DND-41 (cell line): ENCODE measurements around the gene KCNJ6.

Experiments used
- ATAC-seq: fragments of 200-7000 bp; cut with Tn5 transposase; 3 replicates; pipeline ENCODE4 v1.9.1; 2021; ENCODE audit warnings: low read depth; ENCODE audit not compliant: insufficient read depth
- DNase-seq: peaks from one replicate; pipeline ENCODE4 v3.0.0-alpha.2; 2020
- H2AFZ ChIP-seq: 2 replicates; pipeline ENCODE4 v1.6.0; 2012; ENCODE audit warnings: low read depth, low read length
- H3K27ac ChIP-seq: 2 replicates; pipeline ENCODE4 v1.5.1; 2012; ENCODE audit warnings: low read length, inconsistent platforms
- H3K27me3 ChIP-seq: fragments of 200-600 bp; sonication (generic); 2 replicates; pipeline ENCODE4 v1.6.0; 2012; ENCODE audit warnings: low read length, mild to moderate bottlenecking, inconsistent platforms; ENCODE audit not compliant: insufficient read depth, poor library complexity
- H3K36me3 ChIP-seq: 2 replicates; pipeline ENCODE4 v1.5.1; 2012; ENCODE audit warnings: low read length, inconsistent platforms; ENCODE audit not compliant: insufficient read depth
- H3K4me1 ChIP-seq: 2 replicates; pipeline ENCODE4 v1.5.1; 2012; ENCODE audit warnings: mild to moderate bottlenecking, low read length; ENCODE audit not compliant: insufficient read depth
- H3K4me2 ChIP-seq: 2 replicates; pipeline ENCODE4 v1.6.0; 2012; ENCODE audit warnings: mild to moderate bottlenecking, moderate library complexity, low read length, inconsistent platforms; ENCODE audit not compliant: insufficient read depth
- H3K4me3 ChIP-seq, 2 experiments: fragments of 200-600 bp in 1 of 2; shearing (Covaris generic) in 1 of 2; 2 replicates each; pipeline ENCODE4 v1.5.1; 2012 to 2016; ENCODE audit warnings: inconsistent platforms in 2 of 2, low read length in 2 of 2, mild to moderate bottlenecking in 2 of 2, low read depth in 1 of 2, moderate library complexity in 1 of 2
- H3K79me2 ChIP-seq: 2 replicates; pipeline ENCODE4 v1.6.0; 2012; ENCODE audit warnings: low read length, inconsistent platforms; ENCODE audit not compliant: insufficient read depth
- H3K9ac ChIP-seq: 2 replicates; pipeline ENCODE4 v1.6.0; 2012; ENCODE audit warnings: low read depth, mild to moderate bottlenecking, inconsistent platforms, low read length, moderate library complexity
- H3K9me3 ChIP-seq: 2 replicates; pipeline ENCODE4 v1.5.1; 2012; ENCODE audit warnings: low read length, moderate library complexity, mild to moderate bottlenecking, inconsistent platforms; ENCODE audit not compliant: insufficient read depth, severe bottlenecking
- H4K20me1 ChIP-seq: 2 replicates; pipeline ENCODE4 v1.6.0; 2012; ENCODE audit warnings: low read length; ENCODE audit not compliant: insufficient read depth
- EZH2 ChIP-seq: IDR thresholded peaks from 3 replicates; pipeline ENCODE4 v1.6.1; 2012; ENCODE audit warnings: borderline replicate concordance, low read depth, mild to moderate bottlenecking, moderate library complexity, low read length, inconsistent platforms; ENCODE audit not compliant: severe bottlenecking
- TF ChIP-seq, protein P1 (sequence below): IDR thresholded peaks from 2 replicates; pipeline ENCODE4 v1.5.1; 2012; ENCODE audit warnings: borderline replicate concordance, low read length, moderate library complexity, mild to moderate bottlenecking; ENCODE audit not compliant: poor library complexity, severe bottlenecking; ENCODE audit errors: extremely low read depth

KCNJ6 gene

GRCh38 chr21:37833301-37833700 lies 83.0 kb downstream of the KCNJ6 start:
- no peaks in the 10 kb centered on the region for H4K20me1 ChIP-seq
- H3K4me2 ChIP-seq = no peak overlapping the region
- peaks cover 12% of the 10 kb centered on the region for H3K27me3 ChIP-seq
- H3K9me3 ChIP-seq = no peaks in the 10 kb centered on the region
- ATAC-seq (no peak), DNase-seq (no peak)
- no peaks in the 10 kb centered on the region for H3K79me2 ChIP-seq
- H3K36me3 ChIP-seq = no peaks in the 10 kb centered on the region
- no peak overlapping the region for H2AFZ ChIP-seq
- no peaks in the 10 kb centered on the region for H3K4me1 ChIP-seq
- no peak for TF ChIP-seq EZH2
- TF ChIP-seq, protein P1, sequence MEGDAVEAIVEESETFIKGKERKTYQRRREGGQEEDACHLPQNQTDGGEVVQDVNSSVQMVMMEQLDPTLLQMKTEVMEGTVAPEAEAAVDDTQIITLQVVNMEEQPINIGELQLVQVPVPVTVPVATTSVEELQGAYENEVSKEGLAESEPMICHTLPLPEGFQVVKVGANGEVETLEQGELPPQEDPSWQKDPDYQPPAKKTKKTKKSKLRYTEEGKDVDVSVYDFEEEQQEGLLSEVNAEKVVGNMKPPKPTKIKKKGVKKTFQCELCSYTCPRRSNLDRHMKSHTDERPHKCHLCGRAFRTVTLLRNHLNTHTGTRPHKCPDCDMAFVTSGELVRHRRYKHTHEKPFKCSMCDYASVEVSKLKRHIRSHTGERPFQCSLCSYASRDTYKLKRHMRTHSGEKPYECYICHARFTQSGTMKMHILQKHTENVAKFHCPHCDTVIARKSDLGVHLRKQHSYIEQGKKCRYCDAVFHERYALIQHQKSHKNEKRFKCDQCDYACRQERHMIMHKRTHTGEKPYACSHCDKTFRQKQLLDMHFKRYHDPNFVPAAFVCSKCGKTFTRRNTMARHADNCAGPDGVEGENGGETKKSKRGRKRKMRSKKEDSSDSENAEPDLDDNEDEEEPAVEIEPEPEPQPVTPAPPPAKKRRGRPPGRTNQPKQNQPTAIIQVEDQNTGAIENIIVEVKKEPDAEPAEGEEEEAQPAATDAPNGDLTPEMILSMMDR = no peak
- H3K9ac ChIP-seq = no peak overlapping the region
- no peak overlapping the region for H3K27ac ChIP-seq
- H3K4me3 ChIP-seq = no peak overlapping the region

- Histone ChIP-seq H3K4me3 (no peak overlapping the region), H4K20me1 (no peaks in the 10 kb centered on the region), H2AFZ (no peak overlapping the region), H3K4me1 (no peaks in the 10 kb centered on the region), H3K4me2 (no peak overlapping the region), H3K36me3 (no peaks in the 10 kb centered on the region), H3K79me2 (no peaks in the 10 kb centered on the region), H3K9me3 (no peaks in the 10 kb centered on the region), H3K27ac (no peak overlapping the region), H3K27me3 (peaks cover 20% of the 10 kb centered on the region), H3K9ac (no peak overlapping the region)
- no peak for ATAC-seq
- no peak for TF ChIP-seq EZH2
- TF ChIP-seq, protein P1 = no peak
- DNase-seq = no peak
These were observed 86.8 kb downstream of the KCNJ6 start for GRCh38 chr21:37829447-37829846.

DNA sequence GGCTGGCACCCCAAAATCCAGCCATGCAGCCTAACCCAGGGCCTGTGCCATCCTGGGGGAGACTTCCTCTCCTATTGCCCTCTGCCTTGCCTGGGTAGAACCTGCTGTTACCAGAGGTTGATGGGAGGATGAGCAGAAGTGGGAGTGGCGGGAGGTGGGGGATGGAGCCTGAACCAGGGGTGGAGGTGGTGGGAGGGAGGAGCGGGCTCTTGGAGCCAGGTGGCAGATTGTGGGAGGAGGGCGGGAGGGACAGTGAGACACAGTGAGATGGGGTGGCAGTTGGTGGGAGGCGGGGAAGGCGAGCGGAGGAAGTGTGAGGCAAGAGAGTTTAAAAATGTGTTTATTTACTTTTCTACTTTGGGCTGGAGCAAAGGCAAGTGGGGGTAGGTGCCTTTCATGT lies 87.3 kb downstream of the KCNJ6 start:
- Histone ChIP-seq H3K4me3 (no peak overlapping the region), H3K36me3 (no peaks in the 10 kb centered on the region)
- TF ChIP-seq, protein P1 = no peak
- no peak for TF ChIP-seq EZH2

GRCh38 chr21:37828556-37828955 lies 87.7 kb downstream of the KCNJ6 start:
- no peak for DNase-seq
- Histone ChIP-seq H3K27me3 (peaks cover 20% of the 10 kb centered on the region), H3K9ac (no peak overlapping the region), H3K4me3 (no peak overlapping the region), H3K4me1 (no peaks in the 10 kb centered on the region), H2AFZ (no peak overlapping the region), H3K36me3 (no peaks in the 10 kb centered on the region), H3K4me2 (no peak overlapping the region), H3K9me3 (no peaks in the 10 kb centered on the region), H4K20me1 (no peaks in the 10 kb centered on the region), H3K27ac (no peak overlapping the region), H3K79me2 (no peaks in the 10 kb centered on the region)
- no peak for ATAC-seq
- TF ChIP-seq, protein P1 = no peak
- no peak for TF ChIP-seq EZH2

More for the DNA sequence above, 87.3 kb downstream of the KCNJ6 start:
- ATAC-seq = 0 out of 3 replicates have a peak, but pooled peaks have one; percentile 31
- H3K27ac ChIP-seq = no peak overlapping the region
- H3K4me1 ChIP-seq = no peaks in the 10 kb centered on the region
- no peaks in the 10 kb centered on the region for H4K20me1 ChIP-seq
- no peaks in the 10 kb centered on the region for H3K79me2 ChIP-seq
- H3K4me2 ChIP-seq = no peak overlapping the region
- DNase-seq = peak; percentile 16
- H3K27me3 ChIP-seq = peaks cover 20% of the 10 kb centered on the region
- H3K9me3 ChIP-seq = no peaks in the 10 kb centered on the region
- H2AFZ ChIP-seq = no peak overlapping the region
- H3K9ac ChIP-seq = no peak overlapping the region
